ENCODE measurements around the gene BTBD19.

The BTBD19 gene

DNA sequence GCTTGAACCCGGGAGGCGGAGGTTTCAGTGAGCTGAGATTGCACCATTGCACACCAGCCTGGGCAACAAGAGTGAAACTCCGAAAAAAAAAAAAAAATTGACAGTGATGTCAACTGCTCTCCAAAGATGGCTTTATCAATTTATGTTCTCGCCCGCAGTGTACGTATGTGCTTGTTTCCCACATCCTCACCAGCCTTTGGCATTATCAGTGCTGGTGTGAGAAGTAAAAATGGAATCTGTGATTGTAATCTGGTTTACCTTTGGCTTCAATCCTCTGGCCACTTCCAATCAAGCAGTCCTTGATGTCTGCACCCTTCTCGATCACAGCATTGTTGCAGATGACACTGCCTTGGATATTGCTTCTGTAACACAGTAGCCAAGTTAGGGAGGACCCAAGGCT is 49.1 kb downstream of the BTBD19 start:
- no peak for DNase-seq (ENCODE audit: low read depth)

DNA sequence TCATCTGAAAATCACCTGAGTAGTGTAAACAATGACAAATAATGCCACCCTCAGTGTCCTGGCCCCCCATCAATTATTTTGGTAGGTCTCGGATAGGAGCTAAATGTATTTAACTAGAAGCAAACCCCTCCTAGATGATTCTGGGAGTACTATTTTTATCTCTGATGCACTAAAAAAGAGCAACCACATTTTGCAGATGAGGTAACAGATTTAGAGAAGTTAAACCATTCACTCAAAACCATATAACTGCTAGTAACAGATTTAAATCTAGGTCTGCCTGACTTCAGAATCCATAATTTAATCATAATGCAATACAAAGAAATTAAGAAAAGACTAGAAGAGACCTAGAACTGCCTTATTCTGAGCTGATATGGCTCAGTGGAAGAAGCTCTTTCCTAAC is 52.0 kb downstream of the BTBD19 start:
- DNase-seq (ENCODE audit: low read depth), result no peak

DNA sequence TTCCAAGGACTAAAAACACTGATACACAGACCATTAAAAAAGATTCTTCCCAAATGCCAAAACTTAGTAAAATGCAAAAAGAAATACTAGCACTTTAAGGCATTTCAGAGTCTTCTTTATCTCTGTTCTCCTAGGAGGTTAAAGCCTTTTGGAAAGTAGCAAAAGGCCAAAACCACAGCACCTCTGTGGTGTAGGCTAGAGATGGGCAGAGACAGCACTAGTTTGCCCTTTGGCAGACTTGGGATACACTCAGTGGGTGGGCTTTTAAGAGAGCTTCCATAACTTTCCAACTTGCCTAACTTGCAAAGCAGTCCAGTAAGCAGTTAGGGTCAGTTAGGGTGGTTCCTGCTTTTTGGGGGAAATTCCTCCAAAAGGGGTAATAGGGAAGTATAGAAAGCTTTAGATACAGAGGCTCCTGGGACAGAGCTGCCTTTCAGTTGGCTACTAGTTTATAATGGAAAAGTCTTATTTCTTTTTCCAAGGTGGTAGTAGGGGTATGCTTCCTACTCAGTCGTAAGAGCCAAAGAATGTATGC is 52.6 kb downstream of the BTBD19 start:
- DNase-seq (ENCODE audit: low read depth), result no peak

DNA sequence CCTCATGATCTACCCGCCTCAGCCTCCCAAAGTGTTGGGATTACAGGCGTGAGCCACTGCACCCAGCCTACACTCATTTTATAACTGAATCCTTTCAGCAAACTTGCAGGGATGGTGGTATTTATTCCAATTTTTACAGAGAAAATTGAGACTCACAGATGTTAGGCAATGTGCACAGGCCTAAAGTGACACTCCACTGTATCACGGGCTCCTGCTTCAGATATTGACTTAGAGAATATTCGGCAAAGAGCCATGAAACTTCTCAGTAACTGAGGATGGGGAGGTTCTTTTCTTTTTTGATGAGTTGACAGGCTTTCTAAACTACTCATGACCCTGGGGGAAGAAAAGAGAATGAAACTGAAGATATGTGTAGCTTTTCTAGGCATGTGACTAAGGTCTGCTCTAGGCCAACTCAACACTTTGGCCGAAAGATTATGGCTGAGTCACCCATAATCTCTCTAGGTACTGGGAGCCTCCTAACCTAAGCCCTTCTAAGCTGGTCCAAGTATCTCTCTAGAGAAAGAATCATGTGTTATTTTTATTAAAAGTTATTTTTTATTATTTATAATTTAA is 54.6 kb downstream of the BTBD19 start:
- DNase-seq (ENCODE audit: low read depth), result no peak
